Heart right ventricle (tissue), 16 donors: ENCODE results near the gene TPD52L3. TPM values are rescaled to one million over a fixed set of nuclear protein-coding genes. Genes with fewer than 3 reads are reported as not detected.

Source experiments
- ATAC-seq, 8 donors: fragments of 200-7000 bp; cut with Tn5 transposase; one replicate each; pipeline ENCODE4 v1.9.1; 2020; ENCODE audit warnings: mild to moderate bottlenecking in 8 of 8, moderate library complexity in 8 of 8, moderate number of reproducible peaks in 1 of 8
- DNase-seq, 2 donors: peaks; one replicate each; pipeline ENCODE4 v3.0.0-alpha.2; 2020
- H3K27ac ChIP-seq, 10 donors: fragments of 200-600 bp; sonication (generic) in 2 of 10; one replicate each; pipeline versions ENCODE4 v1.5.0 to v1.8.0; 2020 to 2022; ENCODE audit warnings: mild to moderate bottlenecking in 3 of 10
- H3K27me3 ChIP-seq, 7 donors: fragments of 200-600 bp; one replicate each; pipeline ENCODE4 v1.8.0; 2021 to 2022; ENCODE audit warnings: mild to moderate bottlenecking in 2 of 7
- H3K36me3 ChIP-seq, 9 donors: fragments of 200-600 bp; sonication (generic) in 1 of 9; one replicate each; pipeline versions ENCODE4 v1.5.0 to v1.8.0; 2020 to 2022; ENCODE audit warnings: mild to moderate bottlenecking in 2 of 9
- H3K4me1 ChIP-seq, 9 donors: fragments of 200-600 bp; sonication (generic) in 1 of 9; one replicate each; pipeline versions ENCODE4 v1.5.0 to v1.8.0; 2020 to 2022; ENCODE audit warnings: mild to moderate bottlenecking in 4 of 9
- H3K4me3 ChIP-seq, 10 donors: fragments of 200-600 bp; sonication (generic) in 2 of 10; one replicate each; pipeline versions ENCODE4 v1.5.0 to v1.8.0; 2020 to 2022; ENCODE audit warnings: mild to moderate bottlenecking in 7 of 10, moderate library complexity in 2 of 10
- H3K9me3 ChIP-seq, 11 donors: fragments of 200-600 bp in 10 of 11; sonication (generic) in 2 of 11; one replicate each; pipeline versions ENCODE4 v1.5.0 to v1.8.0; 2013 to 2022; ENCODE audit warnings: mild to moderate bottlenecking in 2 of 11, control low read depth in 1 of 11, moderate library complexity in 1 of 11
- CTCF ChIP-seq, 9 donors: fragments of 200-600 bp; sonication (generic) in 2 of 9; IDR thresholded peaks; one replicate each; pipeline versions ENCODE4 v1.5.0 to v1.8.0; 2021 to 2022; ENCODE audit warnings: antibody characterized with exemption in 9 of 9, mild to moderate bottlenecking in 5 of 9, moderate library complexity in 1 of 9
- WGBS, 2 donors: extraction: QIAGEN DNeasy Blood & Tissue Kit; methylation state at CpG; one replicate each; pipeline ENCODE4 v1.1.7; 2013; ENCODE audit warnings: inconsistent platforms in 1 of 2; 5-methylcytosine and 5-hydroxymethylcytosine counted together
- intact Hi-C, 10 donors: fragments of 100-400 bp; cut with DNase I; formaldehyde crosslinking; loops; one replicate each; pipeline versions ENCODE4 v1.11.1 to v1.14.2; 2022
- polyA plus RNA-seq, 2 donors: library from polyadenylated mRNA; stranded (reverse); fragments of 200-250 nt; gene quantifications; one replicate each; pipeline ENCODE4 v1.2.3, GENCODE V29; 2013
- total RNA-seq, 10 donors: library from RNA; stranded (reverse); fragmentation: NEBNext Ultra II Directional in 3 of 10; extraction: Animal tissue kit (Norgen Biotek cat#: 25700) in 3 of 10; gene quantifications; one replicate each; pipeline versions ENCODE4 v1.2.1 to v1.2.4, GENCODE V29; 2021 to 2023
- donor health status: Arrhythmogenic right ventricular cardiomyopathy.
- donor health status: ischemic (EF 13 %, LVEDD 7.1; RV severe dilation, severe dysfunction).
- donor health status: healthy with polysubstance abuse.
- donor health status: DM: no; HTN: yes; CAD: no.
- donor health status: DM: no; HTN: no; CAD: no.
- donor health status: ischemic (EF 25% LVEDD 6.9; RV normal size, moderate dysfunction).
- donor health status: ischemic (EF 25% LVEDD 5.7; RV mildly dilated, moderate dysfunction).
- donor health status: healthy.
- donor health status: DM: yes; HTN: yes; CAD: no.
- donor health status: Ischemic cardiomyopathy.
- donor health status: ischemic (EF 35%, LVEDD 5.7; RV mildly dilated, moderate dysfunction).
- donor health status: nonischemic (EF 11% LVEDD 7.7; RV severe dilation, severe dysfunction).
- donor health status: DM: yes; HTN: yes; CAD: no.
- donor health status: PGD.
- donor health status: ischemic (EF 29% LVEDD 5.4; RV normal size, mild dysfunction).
- donor health status: nonischemic (EF 23%, LVEDD 6.1; RV moderate dilation, normal function).

Gene TPD52L3
- total and polyA plus RNA-seq, 12 donors = not detected

GRCh38 chr9:6356441-6356840, 28.3 kb downstream of the TPD52L3 start:
- ATAC-seq (no peak), DNase-seq (no peak)
- no peak for TF ChIP-seq CTCF (IDR thresholded peaks at IDR 0.05)
- H3K4me3 ChIP-seq = no peak overlapping the region
- H3K27ac ChIP-seq = no peak overlapping the region
- 97 to 100% methylated on average over 1 of the region's 1 CpG for WGBS, 2 donors
- intact Hi-C loops = loop anchor here in 7 of 10 donors (2.0 to 10.0 kb wide), 5 partner anchors 138 to 311 kb away; no protein-coding TSS in a partner anchor
- peaks cover 0 to 8% (median 0%) of the 10 kb centered on the region in 7 donors for H3K27me3 ChIP-seq
- H3K4me1 ChIP-seq = no peaks in the 10 kb centered on the region
- no peaks in the 10 kb centered on the region for H3K36me3 ChIP-seq
- no peaks in the 10 kb centered on the region for H3K9me3 ChIP-seq

- H3K36me3 ChIP-seq = no peaks in the 10 kb centered on the region
- WGBS, 2 donors = 95 to 100% methylated on average over 1 of the region's 1 CpG
- intact Hi-C loops = loop anchor here in 7 of 10 donors (2.0 to 10.0 kb wide), 5 partner anchors 138 to 310 kb away; no protein-coding TSS in a partner anchor
- no peak for TF ChIP-seq CTCF (IDR thresholded peaks at IDR 0.05)
- H3K27ac ChIP-seq = no peak overlapping the region
- H3K4me3 ChIP-seq = no peak overlapping the region
- ATAC-seq (no peak), DNase-seq (no peak)
- H3K9me3 ChIP-seq = no peaks in the 10 kb centered on the region
- H3K4me1 ChIP-seq = no peaks in the 10 kb centered on the region
- peaks cover 0 to 8% (median 0%) of the 10 kb centered on the region in 7 donors for H3K27me3 ChIP-seq
These were observed 28.7 kb downstream of the TPD52L3 start for GRCh38 chr9:6356904-6357303.

- Histone ChIP-seq H3K9me3 (peaks cover 0 to 8% (median 0%) of the 10 kb centered on the region in 11 donors), H3K27ac (no peak overlapping the region), H3K4me1 (no peaks in the 10 kb centered on the region), H3K4me3 (no peak overlapping the region), H3K36me3 (no peaks in the 10 kb centered on the region), H3K27me3 (peaks cover 0 to 3% (median 0%) of the 10 kb centered on the region in 7 donors)
- DNase-seq (no peak), ATAC-seq (no peak)
- 48 to 61% methylated on average over 4 of the region's 4 CpGs for WGBS, 2 donors
- no peak for TF ChIP-seq CTCF (IDR thresholded peaks at IDR 0.05)
- intact Hi-C loops = loop anchor here in 1 of 10 donors (1.0 kb wide), 1 partner anchor 19 kb away; no protein-coding TSS in a partner anchor
These were observed 39.1 kb downstream of the TPD52L3 start for GRCh38 chr9:6367128-6367890.

- 89 to 96% methylated on average over 2 of the region's 2 CpGs for WGBS, 2 donors
- ATAC-seq (no peak), DNase-seq (no peak)
- Histone ChIP-seq H3K4me3 (no peak overlapping the region), H3K27me3 (peaks cover 0 to 3% (median 0%) of the 10 kb centered on the region in 7 donors), H3K36me3 (no peaks in the 10 kb centered on the region), H3K4me1 (no peaks in the 10 kb centered on the region), H3K27ac (no peak overlapping the region), H3K9me3 (peaks cover 0 to 8% (median 0%) of the 10 kb centered on the region in 11 donors)
- intact Hi-C loops = no loop called here
- no peak for TF ChIP-seq CTCF (IDR thresholded peaks at IDR 0.05)
These were observed 40.7 kb downstream of the TPD52L3 start for GRCh38 chr9:6368831-6369230.

Other genes starting within 250 kb of the TPD52L3 start
- 10 to 100 TPM; 11.8 to 41.8 (median 18.7) TPM for gene IL33, start 112.6 kb upstream of the TPD52L3 start, total RNA-seq
- 10 to 100 TPM; 17.5 to 23.0 TPM for gene IL33, start 112.6 kb upstream of the TPD52L3 start, polyA plus RNA-seq
- gene UHRF2, start 84.8 kb downstream of the TPD52L3 start, total RNA-seq = 10 to 100 TPM; 11.2 to 19.7 (median 13.1) TPM
- gene UHRF2, start 84.8 kb downstream of the TPD52L3 start, polyA plus RNA-seq = 10 to 100 TPM in 1 of 2 donors, 1 to 10 TPM in 1; 9.6 to 14.5 TPM